A549 treated with AZD2906 at 1 μM for 4 hours (cell line): ENCODE measurements around the gene CACNA2D2. TPM values are rescaled to one million over a fixed set of nuclear protein-coding genes. Genes with fewer than 3 reads are reported as not detected.

Experiments used
- total RNA-seq: library from RNA; stranded (reverse); fragments of 200-300 nt; extraction: Qiagen RNA extraction; gene quantifications from 5 replicates; pipeline ENCODE4 v1.2.3, GENCODE V29; 2022

CACNA2D2 gene
- 0.45 to 0.71 TPM (median 0.53 TPM) in 5 replicates for total RNA-seq

DNA sequence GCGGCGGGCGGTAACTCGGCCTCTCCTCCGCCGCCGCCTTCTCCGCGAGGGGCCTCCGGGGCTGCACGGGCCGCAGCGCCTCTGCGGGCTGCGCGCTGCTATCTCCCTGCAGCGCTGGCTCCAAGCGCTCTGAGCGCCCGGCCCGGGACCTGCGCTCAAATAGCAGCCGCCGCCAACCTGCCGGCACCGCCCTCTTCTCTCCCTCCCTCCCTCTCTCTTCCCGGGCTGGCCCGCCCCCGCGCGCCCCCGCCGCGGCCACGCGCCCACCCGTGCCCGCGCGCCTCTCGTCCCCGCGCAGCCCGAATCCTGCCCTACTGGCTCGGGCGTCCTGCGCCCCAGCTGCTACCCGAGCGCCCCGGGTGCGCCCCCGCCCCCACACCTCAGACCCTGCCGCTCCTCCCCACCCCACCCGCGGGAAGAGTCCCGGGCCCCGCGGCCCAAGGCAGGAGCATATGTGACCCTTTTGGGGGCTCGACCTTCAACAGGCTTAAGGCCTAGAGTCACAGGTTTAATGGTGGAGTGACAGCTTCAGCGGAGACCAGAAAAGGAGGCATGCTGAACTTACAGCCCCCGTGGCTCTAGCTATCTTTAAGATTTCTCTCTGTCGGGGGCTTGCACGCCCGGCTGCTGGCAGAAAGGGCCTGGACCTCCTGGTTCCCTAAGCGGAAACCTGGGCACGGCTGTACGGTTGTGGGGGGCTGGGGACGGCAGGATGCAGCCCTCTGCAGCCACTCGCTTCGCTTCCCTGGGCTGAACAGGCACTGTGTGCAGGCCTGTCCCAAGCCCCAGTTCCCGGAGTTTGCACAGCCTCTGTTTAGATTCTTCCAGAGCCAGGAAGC is at the start of gene CACNA2D2:
CACNA2D2 (minus strand) TSS at position 131 of the 839 bp plus-strand sequence. CDS start 211 bp downstream, outside the sequence.

DNA sequence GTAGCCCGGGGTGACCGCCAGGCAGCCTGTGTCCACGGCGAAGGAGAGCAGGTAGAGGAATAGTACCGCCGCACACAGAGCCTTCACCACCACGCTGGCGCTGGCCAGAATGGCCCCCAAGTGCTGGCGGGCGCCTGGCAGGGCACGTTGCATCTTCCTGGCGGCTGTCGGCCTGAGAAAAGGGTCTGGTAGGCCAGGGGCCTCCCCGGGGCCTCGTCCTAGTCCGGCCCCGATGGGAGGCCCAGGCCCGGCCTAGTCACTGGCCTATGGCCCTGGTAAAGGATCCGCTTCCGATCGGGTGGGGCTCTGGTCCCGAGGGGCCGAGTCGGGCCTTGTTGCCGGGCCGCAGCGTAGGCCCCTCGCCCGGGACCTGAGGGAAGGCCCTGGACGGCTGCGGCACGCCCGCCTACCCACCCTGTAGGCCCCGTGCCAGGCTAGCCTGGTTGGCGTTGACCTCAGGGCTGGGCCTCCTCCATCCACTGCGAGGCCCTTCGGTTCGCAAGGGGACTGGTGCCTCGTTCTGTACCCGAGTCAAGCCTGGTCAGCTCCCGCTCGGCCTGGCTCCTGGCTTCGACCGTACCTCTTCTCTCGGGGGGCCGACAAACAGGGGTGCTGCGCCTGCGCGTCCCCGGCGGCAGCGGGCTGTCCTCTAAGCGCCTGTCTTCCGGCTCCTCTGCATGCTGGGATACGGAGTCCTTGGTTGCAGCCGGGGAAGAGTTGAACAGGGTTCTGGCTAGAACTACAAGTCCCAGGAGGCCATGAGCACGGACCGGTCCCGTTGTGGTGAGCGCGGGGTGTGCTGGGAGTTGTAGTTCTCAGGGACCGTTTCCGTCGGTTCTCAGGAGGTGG is 144.3 kb downstream of the CACNA2D2 start, which contains the start of gene TMEM115:
TMEM115 (minus strand) TSS at position 611 of the 849 bp plus-strand sequence; CDS start at position 153, 458 bp downstream.

DNA sequence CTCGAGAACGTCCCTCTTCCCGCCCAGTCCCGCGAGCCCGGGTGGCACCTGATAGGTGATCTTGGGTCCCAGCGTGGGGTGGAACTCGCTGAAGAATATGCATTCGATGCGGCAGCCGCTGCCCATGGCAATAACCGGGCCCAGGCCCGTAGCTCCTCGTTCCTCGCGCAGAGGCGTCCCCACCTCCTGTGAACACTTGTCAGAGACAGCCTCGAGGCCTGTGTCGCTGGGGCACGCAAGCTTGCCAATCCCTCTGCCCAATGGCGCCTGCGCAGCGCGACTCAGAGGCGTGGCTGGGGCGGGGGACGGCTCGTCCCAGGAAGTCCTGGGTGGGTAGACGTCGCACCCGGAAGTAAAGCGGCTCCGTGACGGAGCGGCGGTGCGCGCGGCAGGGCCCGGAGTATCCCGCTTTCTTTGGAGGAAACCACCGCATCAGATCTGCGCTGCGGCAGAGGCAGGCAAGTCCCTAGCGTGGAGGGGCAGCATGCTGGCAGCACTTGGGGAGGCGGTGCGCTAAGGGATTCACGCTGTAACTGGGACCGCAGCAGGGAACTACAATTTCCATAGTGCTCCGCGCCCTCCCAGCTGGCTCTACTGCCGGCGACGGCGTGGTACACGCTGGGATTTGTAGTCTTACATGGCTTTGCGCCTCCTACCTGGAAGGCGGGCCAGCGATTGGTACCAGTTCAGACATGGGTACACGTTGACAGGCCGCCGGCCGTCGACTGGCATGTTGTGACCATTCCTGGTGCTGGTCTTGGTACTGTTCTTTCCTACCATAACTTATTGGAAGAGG is 152.7 kb downstream of the CACNA2D2 start, which contains the start of the genes CYB561D2 and NPRL2:
CYB561D2 (plus strand) TSS at position 336 of the 796 bp plus-strand sequence. CDS start 572 bp downstream, outside the sequence.
NPRL2 (minus strand) TSS at position 249 of the 796 bp plus-strand sequence; CDS start at position 126, 123 bp downstream.

DNA sequence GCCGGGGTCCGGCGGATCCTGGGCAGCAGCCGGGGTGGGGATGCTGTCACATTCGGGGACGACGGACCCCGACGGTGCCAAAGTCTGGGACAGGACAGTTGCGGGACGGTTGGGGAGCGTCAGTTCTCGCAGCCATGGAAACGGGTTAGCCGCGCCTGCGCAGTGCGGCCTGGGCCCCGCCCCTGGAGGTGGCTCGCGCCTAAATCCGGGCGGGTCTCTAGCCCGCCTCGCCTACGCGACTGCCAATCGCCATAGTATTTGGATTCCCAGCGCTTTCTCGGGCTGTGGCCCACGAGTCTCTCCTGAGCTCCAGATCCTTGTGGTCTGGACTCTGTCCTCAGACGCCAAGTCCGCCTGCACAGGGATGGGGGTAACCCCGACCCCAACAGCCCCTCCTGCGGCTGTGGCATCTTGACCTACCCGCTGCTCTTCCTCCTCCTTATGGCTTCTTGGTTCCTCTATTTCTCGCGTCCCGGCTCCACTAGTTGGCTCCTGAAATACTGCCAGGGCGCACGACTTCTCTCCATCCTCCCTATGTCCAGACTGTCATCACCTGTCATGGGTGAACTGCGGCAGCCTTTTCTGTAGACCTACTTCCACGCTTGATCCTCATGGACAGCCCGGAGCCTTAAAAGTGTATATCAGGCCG is 157.7 kb downstream of the CACNA2D2 start, which contains the start of gene ZMYND10:
ZMYND10 (minus strand) TSS at position 147 of the 649 bp plus-strand sequence. CDS start 153 bp downstream, outside the sequence.

DNA sequence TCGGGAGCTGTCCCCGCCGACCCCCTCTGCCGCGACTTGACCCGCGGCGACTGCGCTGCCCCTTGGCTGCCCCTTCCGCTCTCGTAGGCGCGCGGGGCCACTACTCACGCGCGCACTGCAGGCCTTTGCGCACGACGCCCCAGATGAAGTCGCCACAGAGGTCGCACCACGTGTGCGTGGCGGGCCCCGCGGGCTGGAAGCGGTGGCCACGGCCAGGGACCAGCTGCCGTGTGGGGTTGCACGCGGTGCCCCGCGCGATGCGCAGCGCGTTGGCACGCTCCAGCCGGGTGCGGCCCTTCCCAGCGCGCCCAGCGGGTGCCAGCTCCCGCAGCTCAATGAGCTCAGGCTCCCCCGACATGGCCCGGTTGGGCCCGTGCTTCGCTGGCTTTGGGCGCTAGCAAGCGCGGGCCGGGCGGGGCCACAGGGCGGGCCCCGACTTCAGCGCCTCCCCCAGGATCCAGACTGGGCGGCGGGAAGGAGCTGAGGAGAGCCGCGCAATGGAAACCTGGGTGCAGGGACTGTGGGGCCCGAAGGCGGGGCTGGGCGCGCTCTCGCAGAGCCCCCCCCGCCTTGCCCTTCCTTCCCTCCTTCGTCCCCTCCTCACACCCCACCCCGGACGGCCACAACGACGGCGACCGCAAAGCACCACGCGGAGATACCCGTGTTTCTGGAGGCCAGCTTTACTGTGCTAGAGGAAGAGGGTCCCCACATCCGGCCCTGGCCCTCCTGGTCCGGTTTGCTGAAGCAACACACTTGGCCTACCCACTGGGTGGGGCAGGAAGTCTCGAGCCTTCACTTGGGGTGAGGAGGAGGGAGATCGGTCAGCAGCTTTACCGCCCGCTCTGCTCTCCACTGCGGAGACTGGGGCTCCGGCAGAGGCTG is 162.7 kb downstream of the CACNA2D2 start, which contains the start of gene RASSF1:
RASSF1 (minus strand) TSS at position 389 of the 882 bp plus-strand sequence; CDS start at position 358, 31 bp downstream.

DNA sequence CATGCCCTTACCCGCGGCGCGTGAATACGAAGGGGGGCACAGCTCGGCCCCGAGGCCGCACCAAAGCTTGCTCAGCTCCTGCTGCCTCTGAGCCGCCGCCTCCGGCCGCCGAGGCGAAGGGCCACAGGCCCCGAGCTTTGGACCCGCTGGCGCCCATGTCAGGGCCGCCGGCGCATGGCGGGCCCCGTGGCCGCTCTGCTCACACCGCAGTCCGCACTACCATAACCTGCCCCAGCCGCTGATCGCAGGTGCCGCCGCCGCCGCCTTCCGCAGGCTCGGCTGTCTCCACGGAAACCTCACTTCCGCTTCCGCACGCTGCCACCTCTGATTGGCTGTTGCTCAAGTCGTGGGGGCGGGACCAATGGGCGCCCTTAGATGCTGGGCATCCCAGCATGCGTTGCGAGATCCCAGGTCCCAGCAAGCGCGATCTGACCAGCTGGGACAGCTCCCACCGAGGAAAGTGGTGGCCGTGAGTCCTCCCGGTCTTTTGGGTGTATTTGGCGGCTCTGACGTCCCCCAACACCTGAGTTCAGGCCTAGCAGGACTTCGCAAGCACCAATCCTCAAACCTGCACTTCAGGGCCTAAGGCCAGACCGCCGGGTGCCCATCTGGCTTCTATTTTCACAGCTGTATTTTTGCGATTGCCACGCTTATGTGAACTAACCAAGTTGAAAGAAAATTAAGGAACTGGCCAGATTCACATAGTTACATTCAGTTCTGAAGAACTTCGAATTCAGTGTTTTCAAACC is 175.3 kb downstream of the CACNA2D2 start, which contains the start of gene TUSC2:
TUSC2 (minus strand) TSS at position 281 of the 749 bp plus-strand sequence; CDS start at position 157, 124 bp downstream.

DNA sequence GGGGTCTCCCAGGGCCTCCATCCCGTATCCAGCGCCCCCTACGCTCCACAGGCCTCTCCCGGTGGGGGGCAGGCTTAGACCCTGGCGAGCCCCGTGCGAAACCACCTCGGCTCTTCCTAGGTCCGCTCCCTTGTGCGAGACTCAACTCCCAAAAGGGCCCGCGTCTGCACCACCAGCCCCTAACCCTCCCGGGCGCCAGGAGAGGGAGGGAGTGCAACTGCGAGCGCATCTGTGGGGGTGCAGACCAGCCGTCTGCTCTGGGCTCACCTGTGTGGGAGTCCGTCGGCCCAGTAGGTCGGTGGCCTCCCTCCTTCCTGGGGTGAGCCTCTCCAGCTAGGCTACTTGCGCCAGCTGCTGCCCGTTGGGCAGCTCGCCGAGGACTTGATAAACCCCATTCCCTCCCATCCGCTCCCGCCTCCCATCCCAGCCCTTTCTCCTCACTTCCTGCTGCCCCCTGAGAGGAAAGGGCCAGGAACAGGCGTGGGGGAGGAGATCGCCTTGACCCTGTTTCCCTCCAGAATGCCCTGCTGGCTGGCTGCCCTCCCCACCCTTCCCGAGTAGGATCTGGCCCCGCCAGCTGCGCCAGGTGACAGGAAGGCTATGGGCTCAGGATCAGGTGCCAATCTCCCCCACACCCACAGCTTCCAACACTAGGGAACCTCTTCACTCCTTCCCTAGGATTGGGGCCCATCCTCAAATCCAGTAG is 180.9 kb downstream of the CACNA2D2 start, which contains the start of gene HYAL2:
HYAL2 (minus strand) TSS at position 360 of the 706 bp plus-strand sequence. CDS start 2,256 bp downstream, outside the sequence.

Other genes with a start within 250 kb of the CACNA2D2 start
- gene SEMA3B, start 234.5 kb downstream of the CACNA2D2 start, total RNA-seq: 5.2 to 7.9 TPM (median 7.4 TPM) in 5 replicates
- gene LSMEM2, start 224.5 kb downstream of the CACNA2D2 start, total RNA-seq: 0.11 to 0.13 TPM in 2 of 5 replicates, not detected in the others
- 71.9 to 93.3 TPM (median 89.3 TPM) in 5 replicates for gene IFRD2, start 211.2 kb downstream of the CACNA2D2 start, total RNA-seq
- gene HYAL3, start 204.2 kb downstream of the CACNA2D2 start, total RNA-seq: 7.2 to 9.7 TPM (median 9.5 TPM) in 5 replicates
- 5.1 to 7.9 TPM (median 7.0 TPM) in 5 replicates for gene NAA80, start 204.2 kb downstream of the CACNA2D2 start, total RNA-seq
- 0.39 to 0.84 TPM (median 0.54 TPM) in 5 replicates for gene HYAL1, start 200.1 kb downstream of the CACNA2D2 start, total RNA-seq
- 24.2 to 33.6 TPM (median 30.5 TPM) in 5 replicates for gene HYAL2, start 180.9 kb downstream of the CACNA2D2 start, total RNA-seq
- gene TUSC2, start 175.4 kb downstream of the CACNA2D2 start, total RNA-seq: 24.6 to 42.8 TPM (median 35.7 TPM) in 5 replicates
- 15.1 to 20.7 TPM (median 19.5 TPM) in 5 replicates for gene RASSF1, start 162.8 kb downstream of the CACNA2D2 start, total RNA-seq
- 0.91 to 1.8 TPM (median 1.2 TPM) in 5 replicates for gene ZMYND10, start 157.9 kb downstream of the CACNA2D2 start, total RNA-seq
- gene NPRL2, start 152.9 kb downstream of the CACNA2D2 start, total RNA-seq: 13.1 to 15.4 TPM (median 13.5 TPM) in 5 replicates
- 13.6 to 21.4 TPM (median 18.1 TPM) in 5 replicates for gene CYB561D2, start 152.8 kb downstream of the CACNA2D2 start, total RNA-seq
- gene TMEM115, start 144.1 kb downstream of the CACNA2D2 start, total RNA-seq: 41.1 to 49.8 TPM (median 48.6 TPM) in 5 replicates
- gene C3orf18, start 64.1 kb upstream of the CACNA2D2 start, total RNA-seq: 2.1 to 2.7 TPM (median 2.4 TPM) in 5 replicates
- gene HEMK1, start 65.9 kb upstream of the CACNA2D2 start, total RNA-seq: 4.6 to 6.7 TPM (median 6.6 TPM) in 5 replicates
- 0.40 to 0.72 TPM (median 0.53 TPM) in 5 replicates for gene CISH, start 108.1 kb upstream of the CACNA2D2 start, total RNA-seq
- 24.9 to 28.4 TPM (median 27.6 TPM) in 5 replicates for gene MAPKAPK3, start 113.5 kb upstream of the CACNA2D2 start, total RNA-seq
- 0.25 to 0.38 TPM (median 0.29 TPM) in 5 replicates for gene DOCK3, start 171.3 kb upstream of the CACNA2D2 start, total RNA-seq